A549 treated with GW870086 at 1 μM for 4 hours (cell line): ENCODE results near the gene DOK1. TPM values are rescaled to one million over a fixed set of nuclear protein-coding genes. Genes with fewer than 3 reads are reported as not detected.

Experiments used
- total RNA-seq: library from RNA; stranded (reverse); fragments of 200-300 nt; extraction: Qiagen RNA extraction; gene quantifications from 5 replicates; pipeline ENCODE4 v1.2.3, GENCODE V29; 2022; ENCODE audit warnings: low read depth

The DOK1 gene
- 3.6 to 5.5 TPM (median 4.1 TPM) in 5 replicates for total RNA-seq

DNA sequence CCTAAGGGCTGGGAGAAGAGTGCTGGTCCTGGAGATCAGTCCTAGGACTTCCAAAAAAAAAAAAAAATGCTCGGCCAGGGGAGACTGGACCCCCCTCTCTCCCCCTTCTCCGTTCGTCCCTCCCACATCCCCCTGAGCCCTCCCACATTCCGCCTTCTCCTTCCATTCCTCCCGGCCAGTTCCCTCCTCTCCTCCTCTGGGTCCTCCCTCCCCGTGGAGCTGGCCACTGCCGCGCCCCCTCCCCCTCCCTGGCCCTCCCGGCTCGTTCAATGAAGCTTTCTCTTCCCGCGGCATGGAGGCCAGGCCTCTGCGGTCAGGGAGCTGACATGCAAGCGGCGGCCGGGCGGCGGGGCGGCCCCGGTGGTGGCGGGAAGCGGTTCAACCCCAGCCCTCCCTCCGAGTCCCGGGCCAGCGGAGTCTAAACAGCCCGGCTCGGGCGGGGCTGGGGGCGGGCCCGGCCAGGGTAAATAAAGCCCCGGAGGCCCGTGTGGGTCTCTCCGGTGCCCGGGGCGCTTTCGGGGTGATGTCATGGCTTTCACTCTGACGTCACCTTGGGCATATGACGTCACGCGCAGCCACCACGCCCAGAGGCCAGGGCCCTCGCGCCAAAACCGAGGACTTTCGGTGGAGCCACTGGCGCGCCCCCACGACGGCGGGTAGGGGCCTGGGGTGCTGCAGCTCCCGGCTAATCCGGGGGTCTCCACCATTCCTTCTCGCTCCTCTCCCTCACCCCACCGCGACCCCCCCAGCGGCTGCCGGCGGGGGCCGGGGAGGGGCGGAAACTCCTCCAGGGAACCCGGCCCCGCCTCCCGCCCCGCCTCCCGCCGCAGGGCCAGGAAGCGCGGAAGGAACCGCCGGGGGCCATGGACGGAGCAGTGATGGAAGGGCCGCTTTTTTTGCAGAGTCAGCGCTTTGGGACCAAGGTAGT lies at the start of gene DOK1, which contains the start of gene LOXL3:
DOK1 (plus strand) TSS at position 829 of the 928 bp plus-strand sequence; CDS start at position 864, 35 bp downstream.
LOXL3 (minus strand) TSS at position 51 of the 928 bp plus-strand sequence. CDS start 1,308 bp downstream, outside the sequence.

DNA sequence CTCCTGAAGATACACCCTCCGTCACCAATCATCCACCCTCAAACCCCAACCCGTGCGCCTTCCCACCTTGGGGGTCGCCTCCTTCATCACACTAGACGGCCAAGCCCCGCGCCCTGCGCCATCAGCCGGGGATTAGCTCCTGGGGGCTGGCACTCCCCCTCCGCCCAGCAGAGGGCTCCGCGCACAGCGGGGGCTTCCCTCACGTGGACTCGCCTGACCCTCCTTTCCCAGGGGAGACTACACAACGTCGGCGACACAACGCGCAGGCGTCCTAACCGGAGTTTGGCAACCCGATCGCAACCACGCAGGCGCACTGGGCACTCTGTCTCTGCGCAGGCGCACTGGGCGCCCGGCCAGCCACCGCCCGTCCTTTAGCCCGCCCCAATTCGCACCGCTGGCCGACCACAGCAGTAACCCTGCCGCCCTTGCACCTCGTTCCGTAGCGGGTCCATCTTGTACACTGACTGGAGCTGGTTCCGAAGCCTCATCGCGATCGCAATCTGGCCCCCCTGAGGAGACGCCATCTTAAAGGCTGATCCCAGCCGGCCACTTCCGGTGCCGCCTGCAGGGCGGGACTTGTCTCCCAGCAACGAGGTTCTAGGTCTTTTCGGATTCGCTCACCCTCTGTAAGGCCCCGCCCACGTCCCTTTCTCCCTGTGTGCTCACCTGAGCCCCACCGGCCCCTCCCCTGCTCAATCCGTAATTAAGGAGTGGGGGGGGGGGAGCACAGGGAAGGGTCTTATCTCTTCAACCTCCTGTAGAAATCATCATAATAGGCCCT lies 47.2 kb upstream of the DOK1 start, which contains the start of gene PCGF1:
PCGF1 (minus strand) TSS at position 551 of the 781 bp plus-strand sequence; CDS start at position 524, 27 bp downstream.

GRCh38 chr2:74514368-74515270 lies 39.9 kb upstream of the DOK1 start, which contains the start of gene TLX2:
Gene TLX2, plus strand, starts transcription at chr2:74514450. Its CDS starts 357 bp downstream, at chr2:74514807.

DNA sequence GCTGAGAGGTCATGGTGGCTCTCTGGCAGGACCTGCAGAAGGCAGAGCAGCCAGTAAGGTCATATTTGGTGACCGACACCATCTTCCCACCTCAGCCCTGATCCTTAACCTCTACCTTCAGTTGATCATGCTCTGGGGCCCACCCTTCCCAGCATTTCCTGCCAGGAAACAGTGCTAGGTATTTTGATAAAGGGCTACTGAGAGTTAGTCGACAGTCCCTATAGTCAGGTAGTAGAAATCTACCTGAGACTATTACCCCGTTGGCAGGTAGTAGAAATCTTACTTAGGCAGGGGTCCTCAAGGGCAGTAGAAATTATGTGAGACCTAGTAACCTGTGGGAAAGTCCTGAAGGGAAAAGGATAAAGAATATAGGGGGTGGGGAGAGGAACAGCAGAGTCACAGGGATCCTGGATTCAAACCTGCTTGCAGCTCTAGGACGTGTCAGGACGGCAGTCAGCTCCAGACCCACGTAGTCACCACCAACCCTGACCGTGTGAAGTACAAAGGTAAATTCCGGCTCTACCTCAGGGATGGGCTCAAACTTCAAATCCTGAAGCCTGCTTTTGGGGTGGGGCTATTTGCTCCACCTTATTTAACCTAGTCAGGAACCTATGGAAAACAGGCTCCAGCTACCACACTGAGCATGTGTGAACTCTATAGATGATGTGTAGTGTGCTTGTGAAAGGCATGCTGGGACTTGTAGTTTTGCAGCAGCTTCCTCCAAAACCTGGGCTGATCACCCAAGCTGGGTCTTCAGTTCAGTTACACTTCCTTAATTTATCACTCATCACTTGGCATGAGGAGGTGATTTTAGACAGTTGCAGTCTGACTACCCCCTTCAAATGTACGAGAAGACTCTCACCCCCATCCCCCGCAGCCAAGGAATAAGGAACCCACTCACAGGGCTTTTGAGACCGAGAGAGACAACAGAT lies 28.5 kb upstream of the DOK1 start, which contains the start of gene DQX1:
DQX1 (minus strand) TSS at position 515 of the 932 bp plus-strand sequence; CDS start at position 13, 502 bp downstream.

GRCh38 chr2:74529357-74530238 lies 24.9 kb upstream of the DOK1 start, which contains the start of the genes AUP1 and HTRA2:
Gene AUP1, minus strand, starts transcription at chr2:74529706. Its CDS starts 77 bp downstream, at chr2:74529629.
Gene HTRA2, plus strand, starts transcription at chr2:74529933. Its CDS starts 74 bp downstream, at chr2:74530007.

Other genes with a start within 250 kb of the DOK1 start
- gene SLC4A5, start 211.3 kb upstream of the DOK1 start, total RNA-seq, result 0.11 to 0.47 TPM (median 0.20 TPM) in 5 replicates
- 107 to 153 TPM (median 145 TPM) in 5 replicates for gene DCTN1, start 174.4 kb upstream of the DOK1 start, total RNA-seq
- gene C2orf81, start 133.1 kb upstream of the DOK1 start, total RNA-seq, result 2.2 to 4.1 TPM (median 3.2 TPM) in 5 replicates
- 77.2 to 90.3 TPM (median 87.1 TPM) in 5 replicates for gene WDR54, start 133.0 kb upstream of the DOK1 start, total RNA-seq
- gene RTKN, start 112.8 kb upstream of the DOK1 start, total RNA-seq, result 18.8 to 25.6 TPM (median 24.2 TPM) in 5 replicates
- 35.2 to 52.1 TPM (median 48.0 TPM) in 5 replicates for gene INO80B, start 99.6 kb upstream of the DOK1 start, total RNA-seq
- 46.5 to 84.4 TPM (median 78.3 TPM) in 5 replicates for gene WBP1, start 96.3 kb upstream of the DOK1 start, total RNA-seq
- gene MOGS, start 89.3 kb upstream of the DOK1 start, total RNA-seq, result 42.0 to 54.4 TPM (median 51.5 TPM) in 5 replicates
- gene MRPL53, start 82.0 kb upstream of the DOK1 start, total RNA-seq, result 112 to 151 TPM (median 135 TPM) in 5 replicates
- gene CCDC142, start 71.7 kb upstream of the DOK1 start, total RNA-seq, result 11.7 to 14.4 TPM (median 13.1 TPM) in 5 replicates
- 13.3 to 18.3 TPM (median 16.5 TPM) in 5 replicates for gene TTC31, start 71.6 kb upstream of the DOK1 start, total RNA-seq
- 1.8 to 4.3 TPM (median 3.0 TPM) in 5 replicates for gene LBX2, start 55.1 kb upstream of the DOK1 start, total RNA-seq
- gene PCGF1, start 47.0 kb upstream of the DOK1 start, total RNA-seq, result 29.9 to 37.9 TPM (median 34.5 TPM) in 5 replicates
- gene TLX2, start 40.3 kb upstream of the DOK1 start, total RNA-seq, result 0.19 to 0.36 TPM (median 0.28 TPM) in 5 replicates
- gene DQX1, start 28.5 kb upstream of the DOK1 start, total RNA-seq, result 0.05 to 0.42 TPM (median 0.08 TPM) in 4 of 5 replicates, not detected in the other
- 191 to 256 TPM (median 237 TPM) in 5 replicates for gene AUP1, start 25.0 kb upstream of the DOK1 start, total RNA-seq
- 31.9 to 41.6 TPM (median 37.7 TPM) in 5 replicates for gene HTRA2, start 24.8 kb upstream of the DOK1 start, total RNA-seq
- gene LOXL3, start 778 bp upstream of the DOK1 start, total RNA-seq, result 0.21 to 0.64 TPM (median 0.37 TPM) in 5 replicates
- not detected in 5 replicates for gene M1AP, start 93.6 kb downstream of the DOK1 start, total RNA-seq
- 8.1 to 12.2 TPM (median 10.4 TPM) in 5 replicates for gene SEMA4F, start 99.5 kb downstream of the DOK1 start, total RNA-seq